Mesenchymal stem cell (in vitro differentiated cells and primary cell): ENCODE data around the gene ASB18.

Source experiments
- DNase-seq: peaks from one replicate; pipeline ENCODE4 v3.0.0-alpha.2; 2013
- H2AFZ ChIP-seq: one replicate; pipeline ENCODE4 v1.6.1; 2013; ENCODE audit warnings: low read depth, mild to moderate bottlenecking, control low read depth, inconsistent platforms, low read length, moderate library complexity
- H2AK5ac ChIP-seq: 2 replicates; pipeline ENCODE4 v1.6.1; 2013; ENCODE audit warnings: low read length, moderate library complexity, mild to moderate bottlenecking, inconsistent platforms; ENCODE audit not compliant: severe bottlenecking
- H2BK120ac ChIP-seq: one replicate; pipeline ENCODE4 v1.6.1; 2013; ENCODE audit warnings: low read depth, mild to moderate bottlenecking, inconsistent platforms, low read length, moderate library complexity
- H2BK12ac ChIP-seq, 2 experiments: one replicate each; pipeline ENCODE4 v1.6.1; 2013; ENCODE audit warnings: inconsistent platforms in 2 of 2, low read length in 2 of 2, mild to moderate bottlenecking in 2 of 2, moderate library complexity in 2 of 2, control low read depth in 1 of 2
- H2BK15ac ChIP-seq: one replicate; pipeline ENCODE4 v1.6.1; 2013; ENCODE audit warnings: mild to moderate bottlenecking, low read depth, inconsistent platforms; ENCODE audit not compliant: poor library complexity, severe bottlenecking
- H2BK5ac ChIP-seq: 2 replicates; pipeline ENCODE4 v1.6.1; 2013; ENCODE audit warnings: low read depth, mild to moderate bottlenecking, low read length, control low read depth, inconsistent platforms; ENCODE audit not compliant: poor library complexity, severe bottlenecking
- H3K14ac ChIP-seq, 2 experiments: one replicate each; pipeline ENCODE4 v1.6.1; 2013; ENCODE audit warnings: inconsistent platforms in 2 of 2, low read length in 2 of 2, control low read depth in 1 of 2, mild to moderate bottlenecking in 1 of 2, moderate library complexity in 1 of 2
- H3K18ac ChIP-seq, 2 experiments: one replicate each; pipeline ENCODE4 v1.6.1; 2013; ENCODE audit warnings: inconsistent platforms in 2 of 2, low read length in 2 of 2, control low read depth in 1 of 2, low read depth in 1 of 2, mild to moderate bottlenecking in 1 of 2
- H3K23ac ChIP-seq, 2 experiments: one replicate each; pipeline ENCODE4 v1.6.1; 2013; ENCODE audit warnings: inconsistent platforms in 2 of 2, low read length in 2 of 2, mild to moderate bottlenecking in 2 of 2, moderate library complexity in 2 of 2, control low read depth in 1 of 2
- H3K27ac ChIP-seq: 2 replicates; pipeline ENCODE4 v1.5.1; 2013; ENCODE audit warnings: mild to moderate bottlenecking, moderate library complexity, low read length, control low read depth, inconsistent platforms; ENCODE audit not compliant: poor library complexity, severe bottlenecking
- H3K27me3 ChIP-seq, 2 experiments: 2 replicates each; pipeline versions ENCODE4 v1.6.1 to v1.7.0; 2013; ENCODE audit warnings: low read length in 2 of 2, mild to moderate bottlenecking in 2 of 2, moderate library complexity in 2 of 2, control low read depth in 1 of 2, inconsistent platforms in 1 of 2; ENCODE audit not compliant: control insufficient read depth in 1 of 2, insufficient read depth in 1 of 2
- H3K36me3 ChIP-seq, 2 experiments: 2 replicates each; pipeline versions ENCODE4 v1.6.1 to v1.7.0; 2013; ENCODE audit warnings: low read length in 2 of 2, control low read depth in 1 of 2, inconsistent platforms in 1 of 2, low read depth in 1 of 2, mild to moderate bottlenecking in 1 of 2; ENCODE audit not compliant: insufficient read depth in 2 of 2, control insufficient read depth in 1 of 2
- H3K4ac ChIP-seq, 2 experiments: one replicate each; pipeline ENCODE4 v1.6.1; 2013; ENCODE audit warnings: inconsistent platforms in 2 of 2, low read length in 2 of 2, mild to moderate bottlenecking in 2 of 2, moderate library complexity in 2 of 2, control low read depth in 1 of 2, low read depth in 1 of 2
- H3K4me1 ChIP-seq: 2 replicates; pipeline ENCODE4 v1.6.1; 2013; ENCODE audit warnings: low read depth, low read length, control low read depth; ENCODE audit not compliant: control insufficient read depth, insufficient read depth
- H3K4me2 ChIP-seq: 2 replicates; pipeline ENCODE4 v1.6.1; 2013; ENCODE audit warnings: low read length, mild to moderate bottlenecking, inconsistent platforms; ENCODE audit not compliant: poor library complexity, severe bottlenecking
- H3K4me3 ChIP-seq, 2 experiments: 2 replicates each; pipeline versions ENCODE4 v1.5.1 to v1.7.0; 2013; ENCODE audit warnings: low read length in 2 of 2, mild to moderate bottlenecking in 2 of 2, control low read depth in 1 of 2, low read depth in 1 of 2; ENCODE audit not compliant: insufficient read depth in 1 of 2
- H3K79me1 ChIP-seq: replicated peaks from 2 replicates; pipeline ENCODE4 v1.6.1; 2013; ENCODE audit warnings: mild to moderate bottlenecking, control low read depth, low read length, inconsistent platforms; ENCODE audit not compliant: poor library complexity, severe bottlenecking
- H3K9ac ChIP-seq: 2 replicates; pipeline ENCODE4 v1.7.0; 2013; ENCODE audit warnings: mild to moderate bottlenecking, low read length, moderate library complexity
- H3K9me3 ChIP-seq: 2 replicates; pipeline ENCODE4 v1.7.0; 2013; ENCODE audit warnings: mild to moderate bottlenecking, low read length; ENCODE audit not compliant: control insufficient read depth
- H4K8ac ChIP-seq: one replicate; pipeline ENCODE4 v1.6.1; 2013; ENCODE audit warnings: inconsistent platforms, mild to moderate bottlenecking, low read length, moderate library complexity
- H4K91ac ChIP-seq: one replicate; pipeline ENCODE4 v1.6.1; 2013; ENCODE audit warnings: mild to moderate bottlenecking, low read length, inconsistent platforms
- WGBS: methylation state at CpG from one replicate; pipeline ENCODE4 v1.1.7; 2013; ENCODE audit warnings: mixed read lengths; 5-methylcytosine and 5-hydroxymethylcytosine counted together

ASB18 gene

DNA sequence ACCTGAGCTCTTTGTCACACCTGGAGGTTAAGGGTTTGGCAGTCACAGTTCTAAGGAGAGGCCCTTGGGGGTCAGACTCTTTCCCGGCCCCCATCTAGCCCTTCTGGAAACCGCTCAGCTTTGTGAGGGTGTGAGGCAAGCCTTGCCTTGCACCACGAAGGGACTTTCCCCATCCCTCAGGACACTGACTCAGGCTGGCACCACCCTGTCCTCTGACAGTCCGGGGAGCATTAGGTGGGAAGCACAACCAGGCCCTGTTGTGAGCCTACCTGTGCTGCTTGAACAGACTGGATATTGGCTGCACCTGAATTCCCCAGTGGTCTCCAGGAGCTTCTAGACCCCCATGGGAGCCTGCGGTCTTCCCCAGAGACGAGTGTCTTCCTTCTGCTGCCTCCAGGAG lies 49.0 kb downstream of the ASB18 start:
- Histone ChIP-seq H2BK5ac (no peak overlapping the region), H3K23ac (no peak overlapping the region), H2AFZ (no peak overlapping the region), H3K18ac (no peak overlapping the region), H3K27ac (no peak overlapping the region), H2BK120ac (no peak overlapping the region), H2BK15ac (no peak overlapping the region), H2AK5ac (no peak overlapping the region), H3K4me2 (no peak overlapping the region), H3K9me3 (no peaks in the 10 kb centered on the region), H3K14ac (no peak overlapping the region), H4K91ac (no peak overlapping the region), H3K9ac (no peak overlapping the region), H2BK12ac (no peak overlapping the region), H3K4me1 (no peaks in the 10 kb centered on the region), H3K4ac (no peak overlapping the region), H4K8ac (no peak overlapping the region), H3K36me3 (peaks cover 0 to 8% of the 10 kb centered on the region in 2 experiments), H3K4me3 (no peak overlapping the region), H3K27me3 (peaks cover 0 to 80% of the 10 kb centered on the region in 2 experiments), H3K79me1 (no peaks in the 10 kb centered on the region)
- no peak for DNase-seq
- WGBS: 78% methylated on average over 6 of the region's 6 CpGs

DNA sequence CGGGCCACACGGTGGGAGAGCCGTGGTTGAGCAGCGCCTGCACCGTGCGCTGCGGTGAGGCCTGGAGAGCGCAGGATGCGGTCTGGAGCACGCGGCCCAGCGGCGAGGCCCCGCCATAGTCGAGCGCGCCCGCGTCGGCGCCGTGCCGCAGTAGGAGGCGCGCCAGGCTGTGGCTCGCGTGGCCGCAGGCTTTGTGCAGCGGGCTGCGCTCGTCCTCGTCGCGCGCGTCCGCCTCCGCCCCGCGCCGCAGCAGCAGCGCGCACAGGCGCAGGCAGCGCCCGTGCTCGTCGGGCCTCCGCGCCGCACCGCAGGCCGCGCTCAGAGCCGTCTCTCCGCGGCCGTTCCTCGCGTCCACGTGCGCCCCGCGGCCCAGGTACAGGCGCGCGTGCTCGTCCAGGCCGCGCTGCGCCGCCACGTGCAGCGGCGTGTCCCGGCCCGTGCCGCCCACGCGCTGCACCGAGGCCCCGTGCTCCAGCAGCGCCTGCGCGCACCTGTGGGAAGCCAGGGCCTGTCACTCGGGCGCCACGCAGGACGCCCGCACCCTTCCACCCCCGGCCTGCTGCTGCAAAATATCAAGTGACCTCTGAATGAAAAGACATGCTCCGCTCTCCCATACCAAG lies 49.7 kb downstream of the ASB18 start:
- H3K27ac ChIP-seq: no peak overlapping the region

DNA sequence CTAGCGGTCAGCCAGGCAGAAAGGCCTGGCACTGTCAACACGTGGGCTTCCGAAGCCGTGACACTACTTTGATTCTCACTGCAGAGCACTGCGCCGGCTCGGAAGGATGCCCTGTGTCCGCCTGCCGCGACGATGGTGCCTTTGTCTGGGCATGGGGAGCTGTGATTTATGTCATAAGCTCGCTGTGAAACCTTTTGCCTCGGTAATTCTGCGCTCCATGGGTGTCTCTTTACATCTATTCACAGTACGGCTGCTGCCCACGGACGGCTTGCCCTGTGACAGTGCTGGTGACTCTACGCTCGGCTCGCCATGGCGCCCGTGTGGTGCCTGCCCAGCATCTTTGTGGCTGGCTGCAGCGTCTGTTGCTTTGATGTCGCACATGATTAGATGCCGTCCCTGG lies 52.9 kb downstream of the ASB18 start:
- Histone ChIP-seq H3K4me1 (no peaks in the 10 kb centered on the region), H3K4me2 (no peak overlapping the region), H3K4me3 (no peak overlapping the region), H4K91ac (no peak overlapping the region), H3K14ac (no peak overlapping the region), H3K9me3 (peaks cover 15% of the 10 kb centered on the region), H3K79me1 (no peaks in the 10 kb centered on the region), H3K27me3 (peaks cover 0 to 63% of the 10 kb centered on the region in 2 experiments), H2AFZ (no peak overlapping the region), H3K36me3 (peaks cover 0 to 8% of the 10 kb centered on the region in 2 experiments), H2BK12ac (no peak overlapping the region), H3K18ac (no peak overlapping the region), H2BK15ac (no peak overlapping the region), H3K27ac (no peak overlapping the region), H3K9ac (no peak overlapping the region), H2AK5ac (no peak overlapping the region), H3K4ac (no peak overlapping the region), H4K8ac (no peak overlapping the region), H2BK5ac (no peak overlapping the region), H2BK120ac (no peak overlapping the region), H3K23ac (no peak overlapping the region)
- no peak for DNase-seq
- WGBS: 91% methylated on average over 25 of the region's 25 CpGs

More for the DNA sequence above, 49.7 kb downstream of the ASB18 start:
- 97% methylated on average over 91 of the region's 92 CpGs for WGBS
- Histone ChIP-seq H2AFZ (no peak overlapping the region), H3K9ac (no peak overlapping the region), H3K4me3 (no peak overlapping the region), H2BK120ac (no peak overlapping the region), H3K9me3 (no peaks in the 10 kb centered on the region), H2BK15ac (no peak overlapping the region), H4K91ac (no peak overlapping the region), H2BK5ac (no peak overlapping the region), H3K36me3 (peaks cover 0 to 8% of the 10 kb centered on the region in 2 experiments), H3K79me1 (no peaks in the 10 kb centered on the region), H3K14ac (no peak overlapping the region), H2BK12ac (no peak overlapping the region), H2AK5ac (no peak overlapping the region), H3K4me2 (no peak overlapping the region), H3K4me1 (no peaks in the 10 kb centered on the region), H3K18ac (no peak overlapping the region), H3K4ac (no peak overlapping the region), H3K27me3 (peaks cover 0 to 80% of the 10 kb centered on the region in 2 experiments), H4K8ac (no peak overlapping the region), H3K23ac (no peak overlapping the region)
- no peak for DNase-seq

DNA sequence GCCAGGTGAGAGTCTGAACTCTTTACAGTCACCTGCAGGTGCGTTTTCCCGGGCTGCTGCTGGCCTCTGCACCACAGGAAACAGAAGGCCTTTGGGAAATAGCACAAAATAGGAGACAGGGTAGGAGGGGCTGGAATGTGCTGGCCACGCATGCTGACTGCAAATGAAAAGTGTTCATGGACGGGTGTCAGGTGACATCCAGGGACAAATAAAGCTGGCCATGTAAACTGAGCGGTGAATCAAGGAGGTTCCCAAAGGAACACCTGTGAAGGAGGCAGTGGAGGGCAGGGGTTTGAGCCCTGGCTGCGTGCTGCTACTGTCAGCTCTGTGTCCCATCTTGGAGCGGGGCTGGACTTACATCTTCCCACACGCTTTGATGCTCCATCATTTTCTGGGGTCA lies 53.7 kb downstream of the ASB18 start:
- no peak overlapping the region for H3K4ac ChIP-seq
- no peak overlapping the region for H3K27ac ChIP-seq
- no peak overlapping the region for H3K23ac ChIP-seq
- no peak overlapping the region for H2AK5ac ChIP-seq
- H3K9me3 ChIP-seq: peaks cover 22% of the 10 kb centered on the region
- no peak overlapping the region for H2BK5ac ChIP-seq
- H3K79me1 ChIP-seq: no peaks in the 10 kb centered on the region
- peaks cover 0 to 8% of the 10 kb centered on the region in 2 experiments for H3K36me3 ChIP-seq
- 87% methylated on average over 8 of the region's 8 CpGs for WGBS
- no peak overlapping the region for H2BK15ac ChIP-seq
- H2AFZ ChIP-seq: no peak overlapping the region
- H3K4me1 ChIP-seq: no peaks in the 10 kb centered on the region
- no peak overlapping the region for H3K4me3 ChIP-seq
- H3K4me2 ChIP-seq: no peak overlapping the region
- no peak for DNase-seq
- peaks cover 0 to 56% of the 10 kb centered on the region in 2 experiments for H3K27me3 ChIP-seq
- H3K9ac ChIP-seq: no peak overlapping the region
- no peak overlapping the region for H4K91ac ChIP-seq
- H3K18ac ChIP-seq: no peak overlapping the region
- no peak overlapping the region for H2BK12ac ChIP-seq
- H4K8ac ChIP-seq: no peak overlapping the region
- H2BK120ac ChIP-seq: no peak overlapping the region
- H3K14ac ChIP-seq: no peak overlapping the region
